ENCODE measurements around the gene SETBP1.

DNA sequence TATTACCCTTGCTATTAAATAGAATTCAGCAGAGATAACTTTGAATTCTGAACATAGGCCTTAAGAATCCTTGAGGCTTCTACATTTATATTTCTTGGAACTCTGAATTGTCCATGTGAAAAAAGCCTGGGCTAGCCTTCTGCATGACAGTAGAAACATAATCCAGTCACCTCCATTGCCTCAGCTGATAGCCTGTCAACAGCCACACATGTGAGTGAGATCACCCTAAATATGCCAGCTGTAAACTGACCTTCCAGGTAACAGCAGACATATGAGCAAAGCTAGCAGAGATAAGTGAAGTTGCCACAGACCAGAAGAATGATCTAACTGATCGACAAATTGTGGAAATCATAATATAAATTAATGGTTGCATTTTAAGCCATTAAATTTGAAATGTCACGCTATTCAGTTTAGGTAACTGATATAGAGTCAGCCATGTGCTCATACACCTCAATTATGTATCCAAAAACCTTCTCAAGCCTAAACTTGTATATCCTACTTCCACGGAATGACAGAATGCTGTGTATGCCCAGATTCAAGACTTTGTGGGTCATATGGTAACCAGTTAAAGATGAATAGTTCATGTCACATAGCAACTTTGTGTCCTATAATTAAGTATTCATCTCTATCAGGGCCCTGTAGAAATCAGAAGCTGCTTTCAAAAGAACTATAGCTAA is 48.1 kb upstream of the SETBP1 start:
- no peak for TF ChIP-seq EZH2 (IDR thresholded peaks at IDR 0.05; ENCODE audit: borderline replicate concordance, low read length)
- TF ChIP-seq, protein P1, sequence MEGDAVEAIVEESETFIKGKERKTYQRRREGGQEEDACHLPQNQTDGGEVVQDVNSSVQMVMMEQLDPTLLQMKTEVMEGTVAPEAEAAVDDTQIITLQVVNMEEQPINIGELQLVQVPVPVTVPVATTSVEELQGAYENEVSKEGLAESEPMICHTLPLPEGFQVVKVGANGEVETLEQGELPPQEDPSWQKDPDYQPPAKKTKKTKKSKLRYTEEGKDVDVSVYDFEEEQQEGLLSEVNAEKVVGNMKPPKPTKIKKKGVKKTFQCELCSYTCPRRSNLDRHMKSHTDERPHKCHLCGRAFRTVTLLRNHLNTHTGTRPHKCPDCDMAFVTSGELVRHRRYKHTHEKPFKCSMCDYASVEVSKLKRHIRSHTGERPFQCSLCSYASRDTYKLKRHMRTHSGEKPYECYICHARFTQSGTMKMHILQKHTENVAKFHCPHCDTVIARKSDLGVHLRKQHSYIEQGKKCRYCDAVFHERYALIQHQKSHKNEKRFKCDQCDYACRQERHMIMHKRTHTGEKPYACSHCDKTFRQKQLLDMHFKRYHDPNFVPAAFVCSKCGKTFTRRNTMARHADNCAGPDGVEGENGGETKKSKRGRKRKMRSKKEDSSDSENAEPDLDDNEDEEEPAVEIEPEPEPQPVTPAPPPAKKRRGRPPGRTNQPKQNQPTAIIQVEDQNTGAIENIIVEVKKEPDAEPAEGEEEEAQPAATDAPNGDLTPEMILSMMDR (IDR thresholded peaks at IDR 0.05; ENCODE audit: low read length): no peak
